GM12878 (cell line): ENCODE data around the gene PLEKHM3.

Source experiments
- BHLHE40 ChIP-seq, 2 experiments: fragments of 450-650 bp in 1 of 2; IDR thresholded peaks; 2 replicates each; pipeline ENCODE4 v1.6.1; 2011 to 2017; ENCODE audit warnings: low read depth in 2 of 2, borderline replicate concordance in 1 of 2, improper control_type of control experiment in 1 of 2, low read length in 1 of 2, mild to moderate bottlenecking in 1 of 2
- EED ChIP-seq: sonication (generic); IDR thresholded peaks from 2 replicates; pipeline ENCODE4 v1.6.1; 2016; ENCODE audit warnings: antibody characterized with exemption, low read depth
- EGR1 ChIP-seq, 2 experiments: IDR thresholded peaks; 1 replicate in 1 of 2; 2 replicates in 1 of 2; pipeline ENCODE4 v1.6.1; 2011 to 2012; ENCODE audit warnings: low read depth in 2 of 2, low read length in 2 of 2, borderline replicate concordance in 1 of 2, mild to moderate bottlenecking in 1 of 2, moderate library complexity in 1 of 2
- EP300 ChIP-seq, 2 experiments: fragments of 150-350 bp in 1 of 2; IDR thresholded peaks; 2 replicates each; pipeline ENCODE4 v1.6.1; 2011 to 2012; ENCODE audit warnings: low read depth in 2 of 2, low read length in 2 of 2, borderline replicate concordance in 1 of 2, improper control_type of control experiment in 1 of 2, inconsistent platforms in 1 of 2; ENCODE audit not compliant: control insufficient read depth in 1 of 2
- EZH2 ChIP-seq: IDR thresholded peaks from 2 replicates; pipeline ENCODE4 v1.6.1; 2012; ENCODE audit warnings: low read depth, mild to moderate bottlenecking, control low read depth, inconsistent platforms, low read length, borderline replicate concordance; ENCODE audit not compliant: control insufficient read depth
- FOXM1 ChIP-seq: IDR thresholded peaks from 2 replicates; pipeline ENCODE4 v1.6.1; 2012; ENCODE audit warnings: low read depth, mild to moderate bottlenecking, inconsistent platforms, low read length, moderate library complexity
- KAT2A ChIP-seq: conservative IDR thresholded peaks from 2 replicates; pipeline ENCODE4 v1.6.1; 2011; ENCODE audit warnings: low read depth, low read length; ENCODE audit not compliant: control insufficient read depth
- POLR2A ChIP-seq: IDR thresholded peaks from 2 replicates; pipeline ENCODE4 v1.6.1; 2011; ENCODE audit warnings: low read depth, mild to moderate bottlenecking, low read length
- RCOR1 ChIP-seq: conservative IDR thresholded peaks from 2 replicates; pipeline ENCODE4 v1.6.1; 2012; ENCODE audit warnings: low read depth, low read length, improper control_type of control experiment
- TCF7 ChIP-seq: IDR thresholded peaks from 2 replicates; pipeline ENCODE4 v1.6.1; 2014; ENCODE audit warnings: antibody characterized with exemption, borderline replicate concordance
- TF ChIP-seq, protein P1 (sequence below), 3 experiments: IDR thresholded peaks in 2 of 3; conservative IDR thresholded peaks in 1 of 3; 2 replicates each; pipeline ENCODE4 v1.5.1; 2011; ENCODE audit warnings: low read depth in 3 of 3, low read length in 3 of 3, mild to moderate bottlenecking in 3 of 3, control low read depth in 2 of 3, moderate library complexity in 2 of 3, inconsistent platforms in 1 of 3, mixed read lengths in 1 of 3; ENCODE audit not compliant: control insufficient read depth in 2 of 3, insufficient read depth in 1 of 3; ENCODE audit errors: extremely low read depth in 1 of 3
- TF ChIP-seq, protein P2 (sequence below): fragments of 450-650 bp; formaldehyde crosslinking; IDR thresholded peaks from 2 replicates; pipeline ENCODE4 v1.4.0; 2020; ENCODE audit warnings: mild to moderate bottlenecking, moderate library complexity
- TF ChIP-seq, protein P3 (sequence below): IDR thresholded peaks from 2 replicates; pipeline ENCODE4 v1.6.1; 2011; ENCODE audit warnings: low read depth, mild to moderate bottlenecking, low read length, moderate library complexity, borderline replicate concordance; ENCODE audit errors: extremely low read depth
- TF ChIP-seq, protein P4 (sequence below): IDR thresholded peaks from 2 replicates; pipeline ENCODE4 v1.6.1; 2012; ENCODE audit warnings: low read depth, low read length, improper control_type of control experiment

DNA sequence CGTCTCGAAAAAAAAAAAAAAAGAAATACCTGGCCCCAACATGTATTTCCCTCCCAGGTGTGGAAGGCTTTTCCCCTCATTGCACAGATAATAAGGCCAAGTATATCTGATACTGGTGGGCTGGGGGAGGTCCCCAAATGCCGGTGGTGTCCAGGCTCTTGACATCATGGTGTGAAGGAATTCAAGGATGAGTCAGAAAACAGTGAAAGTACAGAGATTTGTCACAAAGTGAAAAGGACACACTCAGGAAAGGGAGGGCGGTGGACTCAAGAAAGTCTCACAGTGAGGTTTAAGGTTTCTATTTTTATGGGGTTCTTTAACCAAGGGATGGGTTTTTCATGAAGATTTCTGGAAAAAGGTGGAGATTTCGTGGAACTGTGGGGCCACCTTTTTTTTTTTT is 217.8 kb downstream of the PLEKHM3 start:
- TF ChIP-seq RCOR1 (no peak), BHLHE40 (IDR thresholded peaks at IDR 0.05; ENCODE audit: borderline replicate concordance in 1 of 2, low read depth in 2 of 2, low read length in 1 of 2) (no peak), EGR1 (IDR thresholded peaks at IDR 0.05; ENCODE audit: borderline replicate concordance in 1 of 2, low read depth in 2 of 2, low read length in 2 of 2) (no peak), EP300 (IDR thresholded peaks at IDR 0.05; ENCODE audit: borderline replicate concordance in 1 of 2, control insufficient read depth in 1 of 2, low read depth in 2 of 2, low read length in 2 of 2) (no peak), EZH2 (no peak), EED (peak; percentile 77), TCF7 (peak; percentile 13; the same call in 1 of the 2 replicates), KAT2A (no peak), POLR2A (no peak), FOXM1 (peak; percentile 55; the same call in 1 of the 2 replicates)
- TF ChIP-seq, protein P1, sequence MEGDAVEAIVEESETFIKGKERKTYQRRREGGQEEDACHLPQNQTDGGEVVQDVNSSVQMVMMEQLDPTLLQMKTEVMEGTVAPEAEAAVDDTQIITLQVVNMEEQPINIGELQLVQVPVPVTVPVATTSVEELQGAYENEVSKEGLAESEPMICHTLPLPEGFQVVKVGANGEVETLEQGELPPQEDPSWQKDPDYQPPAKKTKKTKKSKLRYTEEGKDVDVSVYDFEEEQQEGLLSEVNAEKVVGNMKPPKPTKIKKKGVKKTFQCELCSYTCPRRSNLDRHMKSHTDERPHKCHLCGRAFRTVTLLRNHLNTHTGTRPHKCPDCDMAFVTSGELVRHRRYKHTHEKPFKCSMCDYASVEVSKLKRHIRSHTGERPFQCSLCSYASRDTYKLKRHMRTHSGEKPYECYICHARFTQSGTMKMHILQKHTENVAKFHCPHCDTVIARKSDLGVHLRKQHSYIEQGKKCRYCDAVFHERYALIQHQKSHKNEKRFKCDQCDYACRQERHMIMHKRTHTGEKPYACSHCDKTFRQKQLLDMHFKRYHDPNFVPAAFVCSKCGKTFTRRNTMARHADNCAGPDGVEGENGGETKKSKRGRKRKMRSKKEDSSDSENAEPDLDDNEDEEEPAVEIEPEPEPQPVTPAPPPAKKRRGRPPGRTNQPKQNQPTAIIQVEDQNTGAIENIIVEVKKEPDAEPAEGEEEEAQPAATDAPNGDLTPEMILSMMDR (IDR thresholded peaks at IDR 0.05 in 2 of 3, conservative IDR thresholded peaks at IDR 0.05 in 1 of 3; ENCODE audit: control insufficient read depth in 2 of 3, extremely low read depth in 1 of 3, insufficient read depth in 1 of 3, low read depth in 3 of 3, low read length in 3 of 3): no peak
- TF ChIP-seq, protein P2, sequence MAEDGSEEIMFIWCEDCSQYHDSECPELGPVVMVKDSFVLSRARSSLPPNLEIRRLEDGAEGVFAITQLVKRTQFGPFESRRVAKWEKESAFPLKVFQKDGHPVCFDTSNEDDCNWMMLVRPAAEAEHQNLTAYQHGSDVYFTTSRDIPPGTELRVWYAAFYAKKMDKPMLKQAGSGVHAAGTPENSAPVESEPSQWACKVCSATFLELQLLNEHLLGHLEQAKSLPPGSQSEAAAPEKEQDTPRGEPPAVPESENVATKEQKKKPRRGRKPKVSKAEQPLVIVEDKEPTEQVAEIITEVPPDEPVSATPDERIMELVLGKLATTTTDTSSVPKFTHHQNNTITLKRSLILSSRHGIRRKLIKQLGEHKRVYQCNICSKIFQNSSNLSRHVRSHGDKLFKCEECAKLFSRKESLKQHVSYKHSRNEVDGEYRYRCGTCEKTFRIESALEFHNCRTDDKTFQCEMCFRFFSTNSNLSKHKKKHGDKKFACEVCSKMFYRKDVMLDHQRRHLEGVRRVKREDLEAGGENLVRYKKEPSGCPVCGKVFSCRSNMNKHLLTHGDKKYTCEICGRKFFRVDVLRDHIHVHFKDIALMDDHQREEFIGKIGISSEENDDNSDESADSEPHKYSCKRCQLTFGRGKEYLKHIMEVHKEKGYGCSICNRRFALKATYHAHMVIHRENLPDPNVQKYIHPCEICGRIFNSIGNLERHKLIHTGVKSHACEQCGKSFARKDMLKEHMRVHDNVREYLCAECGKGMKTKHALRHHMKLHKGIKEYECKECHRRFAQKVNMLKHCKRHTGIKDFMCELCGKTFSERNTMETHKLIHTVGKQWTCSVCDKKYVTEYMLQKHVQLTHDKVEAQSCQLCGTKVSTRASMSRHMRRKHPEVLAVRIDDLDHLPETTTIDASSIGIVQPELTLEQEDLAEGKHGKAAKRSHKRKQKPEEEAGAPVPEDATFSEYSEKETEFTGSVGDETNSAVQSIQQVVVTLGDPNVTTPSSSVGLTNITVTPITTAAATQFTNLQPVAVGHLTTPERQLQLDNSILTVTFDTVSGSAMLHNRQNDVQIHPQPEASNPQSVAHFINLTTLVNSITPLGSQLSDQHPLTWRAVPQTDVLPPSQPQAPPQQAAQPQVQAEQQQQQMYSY (CRISPR knock-in tag): no peak
- TF ChIP-seq, protein P3, sequence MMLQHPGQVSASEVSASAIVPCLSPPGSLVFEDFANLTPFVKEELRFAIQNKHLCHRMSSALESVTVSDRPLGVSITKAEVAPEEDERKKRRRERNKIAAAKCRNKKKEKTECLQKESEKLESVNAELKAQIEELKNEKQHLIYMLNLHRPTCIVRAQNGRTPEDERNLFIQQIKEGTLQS: no peak
- TF ChIP-seq, protein P4, sequence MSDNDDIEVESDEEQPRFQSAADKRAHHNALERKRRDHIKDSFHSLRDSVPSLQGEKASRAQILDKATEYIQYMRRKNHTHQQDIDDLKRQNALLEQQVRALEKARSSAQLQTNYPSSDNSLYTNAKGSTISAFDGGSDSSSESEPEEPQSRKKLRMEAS: no peak
